ENCODE data around the gene CRYBG1. TPM values are rescaled to one million over a fixed set of nuclear protein-coding genes. Genes with fewer than 3 reads are reported as not detected.

The CRYBG1 gene
- total RNA-seq, 1 donor from 2014 or later, result 24.9 TPM

GRCh38 chr6:106488494-106489370 lies 128.2 kb downstream of the CRYBG1 start:
- no peaks in the 10 kb centered on the region for H3K36me3 ChIP-seq
- DNase-seq (no peak), ATAC-seq (no peak)
- H3K27ac ChIP-seq, result no peak overlapping the region
- TF ChIP-seq, protein P1, sequence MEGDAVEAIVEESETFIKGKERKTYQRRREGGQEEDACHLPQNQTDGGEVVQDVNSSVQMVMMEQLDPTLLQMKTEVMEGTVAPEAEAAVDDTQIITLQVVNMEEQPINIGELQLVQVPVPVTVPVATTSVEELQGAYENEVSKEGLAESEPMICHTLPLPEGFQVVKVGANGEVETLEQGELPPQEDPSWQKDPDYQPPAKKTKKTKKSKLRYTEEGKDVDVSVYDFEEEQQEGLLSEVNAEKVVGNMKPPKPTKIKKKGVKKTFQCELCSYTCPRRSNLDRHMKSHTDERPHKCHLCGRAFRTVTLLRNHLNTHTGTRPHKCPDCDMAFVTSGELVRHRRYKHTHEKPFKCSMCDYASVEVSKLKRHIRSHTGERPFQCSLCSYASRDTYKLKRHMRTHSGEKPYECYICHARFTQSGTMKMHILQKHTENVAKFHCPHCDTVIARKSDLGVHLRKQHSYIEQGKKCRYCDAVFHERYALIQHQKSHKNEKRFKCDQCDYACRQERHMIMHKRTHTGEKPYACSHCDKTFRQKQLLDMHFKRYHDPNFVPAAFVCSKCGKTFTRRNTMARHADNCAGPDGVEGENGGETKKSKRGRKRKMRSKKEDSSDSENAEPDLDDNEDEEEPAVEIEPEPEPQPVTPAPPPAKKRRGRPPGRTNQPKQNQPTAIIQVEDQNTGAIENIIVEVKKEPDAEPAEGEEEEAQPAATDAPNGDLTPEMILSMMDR (IDR thresholded peaks at IDR 0.05), result no peak
- no peaks in the 10 kb centered on the region for H3K27me3 ChIP-seq
- no peak overlapping the region for H3K4me3 ChIP-seq
- no peaks in the 10 kb centered on the region for H3K9me3 ChIP-seq
- intact Hi-C loops (cut with DNase I), result no loop called here
- H3K4me1 ChIP-seq, result no peaks in the 10 kb centered on the region

- no peak for ATAC-seq
- intact Hi-C loops (cut with DNase I), result no loop called here
Observed at GRCh38 chr6:106490030-106490429, 129.5 kb downstream of the CRYBG1 start.

GRCh38 chr6:106490436-106490835 lies 129.9 kb downstream of the CRYBG1 start:
- intact Hi-C loops (cut with DNase I), result no loop called here
- Histone ChIP-seq H3K27me3 (no peaks in the 10 kb centered on the region), H3K27ac (no peak overlapping the region), H3K4me3 (no peak overlapping the region), H3K9me3 (no peaks in the 10 kb centered on the region), H3K4me1 (no peaks in the 10 kb centered on the region), H3K36me3 (no peaks in the 10 kb centered on the region)
- ATAC-seq, result no peak
- no peak for DNase-seq
- TF ChIP-seq, protein P1 (IDR thresholded peaks at IDR 0.05), result no peak

More at GRCh38 chr6:106490030-106490429, 129.5 kb downstream of the CRYBG1 start:
- TF ChIP-seq, protein P1 (IDR thresholded peaks at IDR 0.05), result no peak
- no peak for DNase-seq
- no peaks in the 10 kb centered on the region for H3K36me3 ChIP-seq
- no peaks in the 10 kb centered on the region for H3K9me3 ChIP-seq
- H3K27ac ChIP-seq, result no peak overlapping the region
- H3K27me3 ChIP-seq, result no peaks in the 10 kb centered on the region
- no peaks in the 10 kb centered on the region for H3K4me1 ChIP-seq
- no peak overlapping the region for H3K4me3 ChIP-seq

DNA sequence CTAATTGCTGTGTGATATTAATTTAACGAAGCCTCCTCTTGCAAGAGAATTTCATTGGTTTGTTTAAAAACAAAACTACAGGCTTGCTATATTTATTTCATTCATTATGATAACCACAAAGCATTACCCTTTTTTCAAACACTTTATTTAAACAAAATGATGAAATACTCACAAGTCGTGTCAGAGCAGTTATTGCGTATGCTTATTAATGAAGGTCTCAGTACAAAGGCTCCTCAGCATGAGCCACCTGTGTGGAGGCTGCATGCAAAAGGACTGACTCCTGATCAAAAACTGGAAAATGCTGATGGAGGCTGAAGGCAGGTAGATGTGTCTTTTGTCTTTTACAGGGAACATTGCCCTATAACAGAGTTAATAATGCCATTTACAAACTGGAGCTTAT lies 130.5 kb downstream of the CRYBG1 start:
- TF ChIP-seq, protein P1 (IDR thresholded peaks at IDR 0.05), result no peak
- ATAC-seq (no peak), DNase-seq (no peak)
- H3K36me3 ChIP-seq, result no peaks in the 10 kb centered on the region
- no peaks in the 10 kb centered on the region for H3K4me1 ChIP-seq
- no peaks in the 10 kb centered on the region for H3K27me3 ChIP-seq
- no peak overlapping the region for H3K27ac ChIP-seq
- no peak overlapping the region for H3K4me3 ChIP-seq
- intact Hi-C loops (cut with DNase I), result no loop called here
- no peaks in the 10 kb centered on the region for H3K9me3 ChIP-seq

DNA sequence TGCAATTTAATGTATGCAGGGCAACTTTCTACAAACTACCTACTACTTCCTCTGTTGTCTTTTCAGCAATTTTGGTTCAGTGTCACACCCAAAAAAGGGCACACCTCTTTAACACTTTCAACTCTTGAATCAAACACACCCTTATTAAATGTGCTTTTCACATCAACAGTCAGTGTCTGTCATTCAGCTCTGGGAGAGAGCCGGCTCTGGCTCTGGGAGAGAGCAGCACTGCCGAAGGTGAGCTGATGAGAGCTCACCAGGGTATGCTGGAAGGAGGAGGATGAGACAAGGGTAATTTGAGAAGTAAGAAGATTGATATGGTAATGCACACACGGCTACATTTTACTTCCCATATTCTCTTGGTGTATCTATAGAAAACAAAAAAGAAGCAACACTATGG lies 134.5 kb downstream of the CRYBG1 start:
- Histone ChIP-seq H3K27ac (no peak overlapping the region), H3K4me1 (peaks cover 5% of the 10 kb centered on the region), H3K9me3 (no peaks in the 10 kb centered on the region), H3K4me3 (no peak overlapping the region), H3K27me3 (no peaks in the 10 kb centered on the region), H3K36me3 (no peaks in the 10 kb centered on the region)
- DNase-seq (no peak), ATAC-seq (no peak)
- intact Hi-C loops (cut with DNase I), result no loop called here
- TF ChIP-seq, protein P1 (IDR thresholded peaks at IDR 0.05), result no peak

Measured in upper lobe of right lung (tissue), 1 donor.